Neural cell (in vitro differentiated cells): ENCODE measurements around the gene ULBP2.

Source experiments
- CTCF ChIP-seq: fragments of 450-650 bp; IDR thresholded peaks from 2 replicates; pipeline ENCODE4 v1.5.1; 2014; ENCODE audit warnings: antibody characterized with exemption, mild to moderate bottlenecking, moderate library complexity; ENCODE audit not compliant: poor library complexity, severe bottlenecking
- EP300 ChIP-seq: fragments of 450-650 bp; conservative IDR thresholded peaks from 2 replicates; pipeline ENCODE4 v1.6.1; 2014; ENCODE audit warnings: antibody characterized with exemption, mild to moderate bottlenecking, moderate library complexity; ENCODE audit not compliant: poor library complexity, severe bottlenecking
- EZH2 ChIP-seq: fragments of 200-600, 300-800 bp; shearing (Covaris generic), sonication (generic); IDR thresholded peaks from 2 replicates; pipeline ENCODE4 v1.6.1; 2014; ENCODE audit warnings: antibody characterized with exemption, low read length, borderline replicate concordance, mild to moderate bottlenecking; ENCODE audit not compliant: insufficient read depth, poor library complexity, severe bottlenecking
- REST ChIP-seq: IDR thresholded peaks from 2 replicates; pipeline ENCODE4 v1.6.1; 2012; ENCODE audit warnings: borderline replicate concordance

- TF ChIP-seq CTCF (no peak), REST (no peak), EZH2 (no peak), EP300 (no peak)
Measured at GRCh38 chr6:149915970-149916865, 25.6 kb upstream of the ULBP2 start.
